GOT3 (cell line): ENCODE results near the gene FKBP1C.

Experiments
- DNase-seq: peaks from one replicate; lab custom pipeline; 2025; ENCODE audit warnings: mixed read lengths; lab: John Stamatoyannopoulos, UW

FKBP1C gene

GRCh38 chr6:63261820-63262219 lies 50.6 kb downstream of the FKBP1C start:
- DNase-seq = no peak
